Neural crest cell (in vitro differentiated cells): ENCODE measurements around the gene COLEC12. TPM values are rescaled to one million over a fixed set of nuclear protein-coding genes. Genes with fewer than 3 reads are reported as not detected.

Source experiments
- DNase-seq: peaks from one replicate; pipeline ENCODE4 v3.0.0; 2021; ENCODE audit warnings: low read depth, mixed read lengths, low spot score
- H3K27ac Mint-ChIP-seq: one replicate; pipeline ENCODE4 v1.8.0; 2021; ENCODE audit warnings: mild to moderate bottlenecking, mixed read lengths; ENCODE audit not compliant: unreplicated experiment
- H3K27me3 Mint-ChIP-seq: 2 replicates; pipeline ENCODE4 v1.8.0; 2021; ENCODE audit warnings: low read depth, mild to moderate bottlenecking, mixed read lengths
- H3K36me3 Mint-ChIP-seq: 2 replicates; pipeline ENCODE4 v1.8.0; 2021; ENCODE audit warnings: low read depth, mild to moderate bottlenecking, mixed read lengths
- H3K4me1 Mint-ChIP-seq: 2 replicates; pipeline ENCODE4 v1.8.0; 2021; ENCODE audit warnings: mixed read lengths
- H3K4me3 Mint-ChIP-seq: one replicate; pipeline ENCODE4 v1.8.0; 2021; ENCODE audit warnings: mild to moderate bottlenecking, mixed read lengths
- H3K9me3 Mint-ChIP-seq: 2 replicates; pipeline ENCODE4 v1.8.0; 2021; ENCODE audit warnings: mixed read lengths
- CTCF ChIP-seq: fragments of 200-600 bp; sonication (generic); conservative IDR thresholded peaks from 2 replicates; pipeline ENCODE4 v1.5.0; 2021; ENCODE audit warnings: antibody characterized with exemption, mild to moderate bottlenecking
- total RNA-seq: library from RNA; stranded (reverse); gene quantifications from 2 replicates; pipeline ENCODE4 v1.2.1, GENCODE V29; 2021

Gene COLEC12
- total RNA-seq, 1 donor from 2014 or later: 1.7 TPM

GRCh38 chr18:513826-514530 is 13.5 kb upstream of the COLEC12 start:
- H3K4me3 Mint-ChIP-seq: no peak overlapping the region
- H3K36me3 Mint-ChIP-seq: peaks cover 6% of the 10 kb centered on the region
- no peak for TF ChIP-seq CTCF
- no peaks in the 10 kb centered on the region for H3K4me1 Mint-ChIP-seq
- H3K27ac Mint-ChIP-seq: no peak overlapping the region
- H3K9me3 Mint-ChIP-seq: peaks cover 5% of the 10 kb centered on the region
- no peak for DNase-seq
- no peaks in the 10 kb centered on the region for H3K27me3 Mint-ChIP-seq

- Mint-ChIP-seq H3K27ac (no peak overlapping the region), H3K36me3 (peaks cover 6% of the 10 kb centered on the region), H3K27me3 (peaks cover 4% of the 10 kb centered on the region), H3K9me3 (peaks cover 5% of the 10 kb centered on the region), H3K4me1 (no peaks in the 10 kb centered on the region), H3K4me3 (no peak overlapping the region)
- TF ChIP-seq CTCF: no peak
- DNase-seq: no peak
These were observed 12.5 kb upstream of the COLEC12 start for GRCh38 chr18:512957-513356.

- H3K4me1 Mint-ChIP-seq: no peaks in the 10 kb centered on the region
- TF ChIP-seq CTCF: no peak
- DNase-seq: no peak
- H3K27me3 Mint-ChIP-seq: peaks cover 28% of the 10 kb centered on the region
- H3K36me3 Mint-ChIP-seq: peaks cover 3% of the 10 kb centered on the region
- H3K4me3 Mint-ChIP-seq: no peak overlapping the region
- no peak overlapping the region for H3K27ac Mint-ChIP-seq
- peaks cover 2% of the 10 kb centered on the region for H3K9me3 Mint-ChIP-seq
These were observed 8.3 kb upstream of the COLEC12 start for GRCh38 chr18:508835-509234.

GRCh38 chr18:507636-508035 is 7.1 kb upstream of the COLEC12 start:
- H3K36me3 Mint-ChIP-seq: peaks cover 3% of the 10 kb centered on the region
- no peak for TF ChIP-seq CTCF
- H3K4me3 Mint-ChIP-seq: no peak overlapping the region
- DNase-seq: no peak
- H3K4me1 Mint-ChIP-seq: no peaks in the 10 kb centered on the region
- H3K27ac Mint-ChIP-seq: no peak overlapping the region
- peaks cover 2% of the 10 kb centered on the region for H3K9me3 Mint-ChIP-seq
- H3K27me3 Mint-ChIP-seq: peaks cover 40% of the 10 kb centered on the region

- Mint-ChIP-seq H3K4me1 (no peaks in the 10 kb centered on the region), H3K27me3 (peaks cover 48% of the 10 kb centered on the region), H3K27ac (no peak overlapping the region), H3K4me3 (no peak overlapping the region), H3K36me3 (peaks cover 2% of the 10 kb centered on the region), H3K9me3 (peaks cover 2% of the 10 kb centered on the region)
- DNase-seq: no peak
- TF ChIP-seq CTCF: no peak
These were observed 6.3 kb upstream of the COLEC12 start for GRCh38 chr18:506801-507200.
